ENCODE results near the gene COQ4. TPM values are rescaled to one million over a fixed set of nuclear protein-coding genes. Genes with fewer than 3 reads are reported as not detected.

The COQ4 gene
- polyA plus RNA-seq, 4 donors = 68.8 to 198 (median 105) TPM

DNA sequence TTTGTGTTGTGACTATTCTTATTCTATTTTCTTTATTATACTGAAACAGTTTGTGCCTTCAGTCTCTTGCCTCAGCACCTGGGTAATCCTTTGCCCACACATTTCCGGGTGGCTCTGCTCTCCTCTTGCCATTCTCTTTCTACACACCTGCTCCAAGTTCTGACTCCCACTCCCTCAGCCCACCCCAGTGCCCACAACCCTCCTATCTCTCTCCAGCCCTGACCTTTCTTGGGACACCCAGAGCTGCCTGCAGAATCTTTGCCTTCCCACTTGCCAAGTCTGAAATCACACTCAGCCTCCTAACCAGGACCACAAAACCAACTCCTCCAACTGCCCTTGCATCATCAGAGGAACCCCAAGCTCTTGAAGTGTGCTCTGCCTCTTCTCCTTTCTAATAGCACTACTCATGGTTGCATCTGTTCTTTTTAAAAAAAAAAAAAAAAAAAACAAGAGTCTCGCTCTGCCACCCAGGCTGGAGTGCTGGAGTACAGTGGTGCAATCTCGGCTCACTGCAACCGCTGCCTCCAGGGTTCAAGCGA is 42.5 kb upstream of the COQ4 start:
- no peak overlapping the region for H3K4me3 ChIP-seq (ENCODE audit: low read depth in 1 of 3, low read length in 3 of 3)
- no peaks in the 10 kb centered on the region for H3K27me3 ChIP-seq (ENCODE audit: control insufficient read depth in 3 of 3, insufficient read depth in 3 of 3, low read length in 3 of 3)
- DNase-seq = no peak
- H3K36me3 ChIP-seq (ENCODE audit: control insufficient read depth in 3 of 3, insufficient read depth in 2 of 3, low read depth in 1 of 3, low read length in 3 of 3) = peaks cover 0 to 11% (median 0%) of the 10 kb centered on the region in 3 donors
- no peak overlapping the region for H3K27ac ChIP-seq (ENCODE audit: low read depth in 1 of 3, low read length in 2 of 3)
- H3K4me1 ChIP-seq (ENCODE audit: control insufficient read depth in 3 of 3, insufficient read depth in 2 of 3, low read depth in 1 of 3, low read length in 2 of 3) = peaks cover 0 to 8% (median 3%) of the 10 kb centered on the region in 3 donors
- 90 to 99% (median 97%) methylated on average over 5 of the region's 5 CpGs for whole genome bisulfite sequencing, 3 donors
- no peaks in the 10 kb centered on the region for H3K9me3 ChIP-seq (ENCODE audit: control insufficient read depth in 2 of 2, insufficient read depth in 1 of 2, low read depth in 1 of 2, low read length in 1 of 2)
- FAIRE-seq = no peak

DNA sequence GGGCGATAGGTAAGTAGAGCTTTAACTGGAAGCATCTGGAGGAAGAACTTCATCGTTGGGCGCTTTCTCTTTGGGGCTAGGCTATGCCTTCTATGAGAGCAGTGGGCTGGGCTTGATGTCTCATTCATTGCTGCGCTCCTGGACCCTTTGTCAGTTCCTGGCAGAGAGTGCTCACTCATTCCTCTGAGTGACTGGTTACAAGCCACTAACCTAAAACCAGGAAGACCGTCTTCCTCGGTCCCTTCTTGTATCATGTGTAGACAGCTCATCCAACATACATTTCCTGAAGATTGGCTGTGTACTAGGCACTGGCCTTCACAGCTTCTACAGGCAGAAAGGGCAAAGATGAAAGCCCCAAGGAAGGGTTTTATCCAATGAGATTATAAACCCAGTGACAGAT is 40.1 kb upstream of the COQ4 start:
- 93 to 97% (median 94%) methylated on average over 6 of the region's 6 CpGs for whole genome bisulfite sequencing, 3 donors
- Histone ChIP-seq H3K4me1 (ENCODE audit: control insufficient read depth in 3 of 3, insufficient read depth in 2 of 3, low read depth in 1 of 3, low read length in 2 of 3) (peaks cover 0 to under 1% (median 0%) of the 10 kb centered on the region in 3 donors), H3K9me3 (ENCODE audit: control insufficient read depth in 2 of 2, insufficient read depth in 1 of 2, low read depth in 1 of 2, low read length in 1 of 2) (no peaks in the 10 kb centered on the region), H3K36me3 (ENCODE audit: control insufficient read depth in 3 of 3, insufficient read depth in 2 of 3, low read depth in 1 of 3, low read length in 3 of 3) (peaks cover 0 to 27% (median 8%) of the 10 kb centered on the region in 3 donors), H3K27ac (ENCODE audit: low read depth in 1 of 3, low read length in 2 of 3) (no peak overlapping the region), H3K4me3 (ENCODE audit: low read depth in 1 of 3, low read length in 3 of 3) (no peak overlapping the region), H3K27me3 (ENCODE audit: control insufficient read depth in 3 of 3, insufficient read depth in 3 of 3, low read length in 3 of 3) (no peaks in the 10 kb centered on the region)
- no peak for DNase-seq
- no peak for FAIRE-seq

DNA sequence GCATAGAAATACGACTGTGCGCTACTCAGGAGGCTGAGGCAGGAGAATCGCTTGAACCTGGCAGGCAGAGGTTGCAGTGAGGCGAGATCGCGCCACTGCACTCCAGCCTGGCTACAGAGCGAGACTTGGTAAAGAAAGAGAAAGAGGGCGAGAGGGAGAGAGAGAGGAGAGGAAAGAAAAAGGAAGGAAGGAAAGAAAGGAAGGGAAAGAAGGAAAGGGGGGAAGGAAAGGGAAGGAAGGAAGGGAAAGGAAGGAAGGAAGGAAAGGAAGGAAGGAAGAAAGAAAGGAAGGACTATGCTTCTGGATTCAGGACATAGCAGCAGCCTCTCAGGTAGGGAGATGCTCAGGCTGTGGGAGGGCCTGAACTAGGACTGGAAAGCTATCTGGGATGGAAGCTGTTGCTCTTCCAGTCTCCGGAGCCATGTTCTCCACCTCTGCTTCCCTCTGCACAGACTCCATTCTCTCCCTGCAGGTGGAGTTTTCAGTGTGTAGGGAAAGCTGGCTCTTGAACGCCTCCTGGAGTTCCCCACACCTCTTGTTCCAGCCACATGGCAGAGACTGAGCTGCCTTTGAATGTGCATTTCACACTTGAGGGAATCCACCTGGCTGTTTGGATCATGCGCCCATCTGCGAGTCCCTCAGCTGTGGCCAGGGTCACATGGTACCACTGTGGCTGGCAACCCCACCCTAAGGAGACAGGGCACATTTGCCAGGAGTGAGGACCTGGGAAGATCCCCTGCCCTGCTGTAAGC is 37.4 kb upstream of the COQ4 start:
- DNase-seq (no peak), FAIRE-seq (no peak)
- Histone ChIP-seq H3K9me3 (ENCODE audit: control insufficient read depth in 2 of 2, insufficient read depth in 1 of 2, low read depth in 1 of 2, low read length in 1 of 2) (no peaks in the 10 kb centered on the region), H3K4me1 (ENCODE audit: control insufficient read depth in 3 of 3, insufficient read depth in 2 of 3, low read depth in 1 of 3, low read length in 2 of 3) (no peaks in the 10 kb centered on the region), H3K27ac (ENCODE audit: low read depth in 1 of 3, low read length in 2 of 3) (no peak overlapping the region), H3K27me3 (ENCODE audit: control insufficient read depth in 3 of 3, insufficient read depth in 3 of 3, low read length in 3 of 3) (no peaks in the 10 kb centered on the region), H3K4me3 (ENCODE audit: low read depth in 1 of 3, low read length in 3 of 3) (no peak overlapping the region), H3K36me3 (ENCODE audit: control insufficient read depth in 3 of 3, insufficient read depth in 2 of 3, low read depth in 1 of 3, low read length in 3 of 3) (peaks cover 0 to 32% (median 8%) of the 10 kb centered on the region in 3 donors)
- 92 to 96% (median 96%) methylated on average over 12 of the region's 12 CpGs for WGBS, 3 donors

DNA sequence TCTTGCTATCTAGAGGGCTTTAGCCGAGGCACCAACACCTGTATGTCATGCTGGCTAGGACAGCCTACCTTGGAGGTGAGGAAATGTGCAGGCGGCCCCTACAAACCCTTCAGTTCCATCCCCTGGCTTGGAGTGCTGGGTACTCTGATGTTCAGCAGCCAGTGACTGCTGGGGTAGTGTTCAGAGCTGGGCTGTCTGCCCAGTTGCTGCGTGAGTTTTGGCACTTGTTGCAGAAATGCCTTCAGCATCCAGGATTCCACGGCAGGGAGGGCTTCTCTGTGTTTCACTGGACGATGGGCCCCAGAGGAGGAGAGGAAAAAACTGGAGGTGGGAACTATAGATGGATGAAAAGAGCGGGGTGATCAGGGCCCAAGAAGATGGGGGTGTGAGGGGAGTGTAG is 36.2 kb upstream of the COQ4 start:
- Histone ChIP-seq H3K4me1 (ENCODE audit: control insufficient read depth in 3 of 3, insufficient read depth in 2 of 3, low read depth in 1 of 3, low read length in 2 of 3) (no peaks in the 10 kb centered on the region), H3K36me3 (ENCODE audit: control insufficient read depth in 3 of 3, insufficient read depth in 2 of 3, low read depth in 1 of 3, low read length in 3 of 3) (peaks cover 0 to 31% (median 8%) of the 10 kb centered on the region in 3 donors), H3K27ac (ENCODE audit: low read depth in 1 of 3, low read length in 2 of 3) (no peak overlapping the region), H3K27me3 (ENCODE audit: control insufficient read depth in 3 of 3, insufficient read depth in 3 of 3, low read length in 3 of 3) (no peaks in the 10 kb centered on the region), H3K4me3 (ENCODE audit: low read depth in 1 of 3, low read length in 3 of 3) (no peak overlapping the region), H3K9me3 (ENCODE audit: control insufficient read depth in 2 of 2, insufficient read depth in 1 of 2, low read depth in 1 of 2, low read length in 1 of 2) (no peaks in the 10 kb centered on the region)
- 77 to 86% (median 80%) methylated on average over 6 of the region's 6 CpGs for WGBS, 3 donors
- FAIRE-seq = no peak
- no peak for DNase-seq

DNA sequence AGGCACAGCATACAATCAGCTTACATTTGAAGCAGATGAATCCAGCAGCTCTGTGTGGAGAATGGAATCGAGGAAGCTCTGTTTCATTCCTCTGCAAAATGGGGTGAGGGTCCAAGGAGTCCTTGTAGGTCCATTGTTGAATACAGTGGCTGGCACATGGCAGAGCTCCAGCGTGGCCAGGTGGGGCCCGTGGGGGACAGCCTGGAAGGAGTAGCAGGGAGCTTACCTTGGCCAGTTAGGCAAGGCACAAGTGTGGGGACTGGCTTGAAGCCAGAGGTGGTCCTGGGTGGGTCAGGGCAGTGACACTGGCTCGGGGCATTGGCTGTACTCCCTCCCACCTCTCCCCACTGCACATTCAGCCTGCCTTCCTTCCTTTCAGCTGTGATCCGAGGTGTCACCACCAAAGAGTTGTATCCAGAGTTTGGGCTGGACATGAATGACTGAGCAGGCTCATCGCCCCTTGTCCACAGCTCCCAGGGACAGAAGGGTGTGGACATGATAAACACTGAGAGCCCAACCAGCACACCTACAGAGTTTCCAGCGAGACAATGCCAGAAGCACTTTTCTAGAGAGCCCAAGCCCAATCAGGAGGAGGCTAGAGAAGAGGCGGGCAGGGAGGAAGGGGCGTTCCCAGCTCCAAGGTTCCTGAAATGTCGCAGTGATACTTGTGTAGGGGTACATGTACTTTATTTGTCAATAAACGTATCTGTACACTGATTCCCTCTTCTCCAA is 34.2 kb upstream of the COQ4 start:
- no peaks in the 10 kb centered on the region for H3K9me3 ChIP-seq (ENCODE audit: control insufficient read depth in 2 of 2, insufficient read depth in 1 of 2, low read depth in 1 of 2, low read length in 1 of 2)
- no peaks in the 10 kb centered on the region for H3K27me3 ChIP-seq (ENCODE audit: control insufficient read depth in 3 of 3, insufficient read depth in 3 of 3, low read length in 3 of 3)
- 82 to 84% (median 84%) methylated on average over 11 of the region's 11 CpGs for WGBS, 3 donors
- FAIRE-seq = no peak
- H3K36me3 ChIP-seq (ENCODE audit: control insufficient read depth in 3 of 3, insufficient read depth in 2 of 3, low read depth in 1 of 3, low read length in 3 of 3) = peaks cover 2 to 31% (median 8%) of the 10 kb centered on the region in 3 donors
- H3K4me1 ChIP-seq (ENCODE audit: control insufficient read depth in 3 of 3, insufficient read depth in 2 of 3, low read depth in 1 of 3, low read length in 2 of 3) = no peaks in the 10 kb centered on the region
- no peak overlapping the region for H3K27ac ChIP-seq (ENCODE audit: low read depth in 1 of 3, low read length in 2 of 3)
- no peak overlapping the region for H3K4me3 ChIP-seq (ENCODE audit: low read depth in 1 of 3, low read length in 3 of 3)
- no peak for DNase-seq

DNA sequence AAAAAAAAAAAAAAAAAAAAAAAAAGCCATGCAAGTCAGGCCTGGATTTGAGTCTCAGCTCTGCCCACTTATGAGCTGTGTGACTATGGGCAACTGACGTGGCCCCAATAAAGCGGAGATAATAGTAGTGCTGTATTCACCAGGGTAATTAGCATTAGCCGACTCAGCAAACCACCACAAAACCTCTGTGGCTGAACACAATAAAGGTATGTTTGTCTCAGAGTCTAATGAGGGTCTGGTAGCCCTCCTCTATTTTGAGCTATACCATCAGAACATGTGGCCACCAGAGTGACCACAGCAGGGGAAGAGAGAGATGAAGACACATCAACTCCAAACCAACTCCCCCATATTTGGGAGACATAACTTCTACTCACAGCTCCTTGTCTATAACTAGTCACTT is 30.6 kb upstream of the COQ4 start:
- FAIRE-seq (no peak), DNase-seq (no peak)
- peaks cover 0 to 16% (median 2%) of the 10 kb centered on the region in 3 donors for H3K36me3 ChIP-seq (ENCODE audit: control insufficient read depth in 3 of 3, insufficient read depth in 2 of 3, low read depth in 1 of 3, low read length in 3 of 3)
- no peaks in the 10 kb centered on the region for H3K27me3 ChIP-seq (ENCODE audit: control insufficient read depth in 3 of 3, insufficient read depth in 3 of 3, low read length in 3 of 3)
- H3K4me1 ChIP-seq (ENCODE audit: control insufficient read depth in 3 of 3, insufficient read depth in 2 of 3, low read depth in 1 of 3, low read length in 2 of 3) = peaks cover 0 to 17% (median 0%) of the 10 kb centered on the region in 3 donors
- no peak overlapping the region for H3K27ac ChIP-seq (ENCODE audit: low read depth in 1 of 3, low read length in 2 of 3)
- H3K9me3 ChIP-seq (ENCODE audit: control insufficient read depth in 2 of 2, insufficient read depth in 1 of 2, low read depth in 1 of 2, low read length in 1 of 2) = no peaks in the 10 kb centered on the region
- WGBS, 3 donors = 78 to 96% (median 78%) methylated on average over 3 of the region's 3 CpGs
- H3K4me3 ChIP-seq (ENCODE audit: low read depth in 1 of 3, low read length in 3 of 3) = no peak overlapping the region

DNA sequence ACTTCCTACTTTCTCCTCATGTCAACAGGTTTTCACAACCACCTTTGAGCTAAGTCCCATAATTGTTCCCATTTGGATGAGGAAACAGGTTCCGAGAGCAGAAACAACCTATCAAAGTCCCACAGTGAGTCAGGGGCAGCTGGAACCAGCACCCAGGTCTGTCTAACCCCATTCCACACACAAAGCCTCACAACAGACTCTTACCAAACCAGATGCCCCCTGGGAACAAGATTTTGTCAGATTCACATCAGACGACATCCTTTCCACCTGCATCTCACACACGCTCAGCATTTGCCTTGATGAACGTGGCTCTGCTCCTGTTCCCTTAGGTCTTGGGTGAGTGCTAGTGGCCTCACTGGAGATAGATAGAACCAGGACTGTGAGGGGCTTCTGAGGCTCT is 29.5 kb upstream of the COQ4 start:
- H3K4me3 ChIP-seq (ENCODE audit: low read depth in 1 of 3, low read length in 3 of 3) = no peak overlapping the region
- no peaks in the 10 kb centered on the region for H3K9me3 ChIP-seq (ENCODE audit: control insufficient read depth in 2 of 2, insufficient read depth in 1 of 2, low read depth in 1 of 2, low read length in 1 of 2)
- no peak overlapping the region for H3K27ac ChIP-seq (ENCODE audit: low read depth in 1 of 3, low read length in 2 of 3)
- 86 to 93% (median 87%) methylated on average over 4 of the region's 4 CpGs for WGBS, 3 donors
- no peaks in the 10 kb centered on the region for H3K27me3 ChIP-seq (ENCODE audit: control insufficient read depth in 3 of 3, insufficient read depth in 3 of 3, low read length in 3 of 3)
- FAIRE-seq = no peak
- peaks cover 0 to 24% (median 0%) of the 10 kb centered on the region in 3 donors for H3K4me1 ChIP-seq (ENCODE audit: control insufficient read depth in 3 of 3, insufficient read depth in 2 of 3, low read depth in 1 of 3, low read length in 2 of 3)
- no peak for DNase-seq
- H3K36me3 ChIP-seq (ENCODE audit: control insufficient read depth in 3 of 3, insufficient read depth in 2 of 3, low read depth in 1 of 3, low read length in 3 of 3) = peaks cover 0 to 13% (median 2%) of the 10 kb centered on the region in 3 donors

DNA sequence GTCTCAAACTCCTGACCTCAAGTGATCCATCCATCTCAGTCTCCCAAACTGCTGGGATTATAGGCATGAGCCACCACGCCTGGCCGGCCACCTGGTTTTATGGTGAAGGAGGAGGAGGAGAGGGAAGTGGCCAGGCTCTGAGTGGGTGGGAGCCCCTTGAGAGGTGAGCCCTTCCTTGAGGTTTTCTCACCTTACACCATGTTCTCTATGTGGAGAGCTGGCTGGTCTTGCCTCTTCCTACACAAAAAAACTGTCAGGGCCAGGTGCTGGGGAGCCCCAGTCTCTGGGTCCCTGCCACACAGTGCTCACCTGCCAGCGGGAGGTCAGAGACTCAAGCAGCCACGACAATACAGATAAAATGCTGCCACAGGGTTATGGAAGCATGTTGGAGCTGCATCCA is 28.5 kb upstream of the COQ4 start:
- Histone ChIP-seq H3K4me3 (ENCODE audit: low read depth in 1 of 3, low read length in 3 of 3) (no peak overlapping the region), H3K9me3 (ENCODE audit: control insufficient read depth in 2 of 2, insufficient read depth in 1 of 2, low read depth in 1 of 2, low read length in 1 of 2) (no peaks in the 10 kb centered on the region), H3K4me1 (ENCODE audit: control insufficient read depth in 3 of 3, insufficient read depth in 2 of 3, low read depth in 1 of 3, low read length in 2 of 3) (peaks cover 0 to 24% (median 0%) of the 10 kb centered on the region in 3 donors), H3K27ac (ENCODE audit: low read depth in 1 of 3, low read length in 2 of 3) (no peak overlapping the region), H3K36me3 (ENCODE audit: control insufficient read depth in 3 of 3, insufficient read depth in 2 of 3, low read depth in 1 of 3, low read length in 3 of 3) (peaks cover 0 to 5% (median 2%) of the 10 kb centered on the region in 3 donors), H3K27me3 (ENCODE audit: control insufficient read depth in 3 of 3, insufficient read depth in 3 of 3, low read length in 3 of 3) (no peaks in the 10 kb centered on the region)
- 75 to 85% (median 76%) methylated on average over 4 of the region's 4 CpGs for WGBS, 3 donors
- FAIRE-seq (no peak), DNase-seq (no peak)

Measured in small intestine (tissue), 7 donors.